CD4-positive, alpha-beta T cell treated with Interleukin-6 for 4 hours (primary cell): Measurements from ENCODE around the gene KLRG1.

ENCODE experiments used
- DNase-seq: peaks from one replicate; pipeline ENCODE4 v3.0.0-alpha.2; 2020; ENCODE audit warnings: mixed read lengths

The KLRG1 gene

DNA sequence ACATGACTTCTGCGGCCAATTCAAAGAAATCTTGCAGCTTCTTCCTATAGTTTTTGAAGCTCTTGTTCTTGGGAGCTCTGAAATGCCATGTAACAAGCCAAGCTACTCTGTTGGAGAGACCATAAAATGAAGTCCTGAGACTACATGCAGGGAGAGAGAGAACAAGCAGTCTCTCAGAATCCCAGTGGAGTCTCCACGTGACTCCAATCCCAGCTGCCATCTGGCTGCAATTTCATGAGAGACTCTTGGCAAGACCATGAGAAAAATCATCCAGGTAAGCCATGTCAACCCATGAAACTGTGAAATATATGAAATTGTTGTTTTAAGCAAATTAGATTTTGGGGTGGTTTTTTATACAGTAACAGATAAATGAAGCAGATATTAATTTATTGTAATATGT lies 54.4 kb downstream of the KLRG1 start:
- DNase-seq = no peak

DNA sequence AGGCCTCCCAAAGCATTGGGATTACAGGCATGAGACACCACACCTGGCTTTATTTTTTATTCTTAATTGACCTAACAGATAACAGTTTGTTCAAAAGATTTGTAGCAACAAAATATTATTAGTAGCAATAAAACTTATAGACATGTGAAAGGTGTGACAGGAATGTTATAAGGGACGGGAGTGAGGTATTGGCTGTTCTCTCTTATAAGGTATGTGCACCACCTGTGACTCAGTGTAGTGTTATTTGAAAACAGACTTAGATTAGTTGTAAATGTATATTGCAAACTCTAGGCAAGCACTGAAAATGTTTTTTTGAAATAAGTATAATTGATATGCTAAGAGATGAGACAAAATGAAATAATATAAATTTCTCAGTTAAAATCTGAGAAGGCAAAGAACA lies 57.8 kb downstream of the KLRG1 start:
- no peak for DNase-seq

DNA sequence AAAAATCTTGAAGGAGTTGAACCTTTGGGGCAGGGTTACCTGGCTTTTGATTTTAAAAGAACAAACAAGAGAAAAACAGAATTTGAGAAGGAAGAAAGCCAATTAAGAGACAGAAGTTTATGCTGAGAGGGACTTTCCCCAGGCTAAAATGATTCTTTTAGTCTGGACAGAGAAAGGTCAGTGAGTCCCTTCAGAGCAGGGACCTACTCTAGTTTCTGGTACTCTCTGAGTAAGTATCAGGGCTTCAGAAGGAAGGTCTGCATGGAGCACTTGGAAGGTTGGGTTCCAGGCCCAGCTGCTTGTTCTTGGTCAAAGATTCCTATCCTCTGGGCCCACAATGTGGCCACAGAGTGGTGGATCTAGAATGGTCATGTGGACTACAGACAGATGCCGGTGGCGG lies 59.6 kb downstream of the KLRG1 start:
- DNase-seq = no peak

DNA sequence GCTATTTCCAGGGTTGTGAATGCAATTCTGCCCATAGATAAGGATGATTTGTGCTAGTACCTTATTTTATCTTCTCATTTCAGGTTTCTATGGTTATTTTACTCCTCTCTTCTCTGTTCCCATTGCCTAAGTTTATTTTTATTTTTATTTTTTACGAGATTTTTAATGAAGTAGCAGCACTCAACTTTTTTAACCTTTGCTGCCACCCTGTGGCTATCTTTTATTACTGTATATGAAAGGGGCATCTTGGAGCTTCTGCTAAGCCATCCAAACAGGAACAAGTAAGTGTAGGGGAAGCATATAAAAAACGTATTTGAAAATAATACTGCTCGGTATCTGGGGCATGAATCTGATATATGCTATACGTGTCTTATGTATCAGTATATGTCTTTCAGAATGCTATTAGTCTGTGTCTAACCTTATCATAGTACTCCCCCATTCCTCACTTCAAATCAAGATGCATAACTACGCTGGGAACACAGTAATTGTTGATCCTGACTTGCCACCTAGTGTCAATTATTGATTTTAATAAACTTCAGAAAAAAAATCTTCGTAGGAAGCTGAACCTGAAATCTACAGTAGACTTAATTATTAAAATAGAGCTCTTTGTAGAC lies 60.3 kb downstream of the KLRG1 start:
- DNase-seq = peak; percentile 55

DNA sequence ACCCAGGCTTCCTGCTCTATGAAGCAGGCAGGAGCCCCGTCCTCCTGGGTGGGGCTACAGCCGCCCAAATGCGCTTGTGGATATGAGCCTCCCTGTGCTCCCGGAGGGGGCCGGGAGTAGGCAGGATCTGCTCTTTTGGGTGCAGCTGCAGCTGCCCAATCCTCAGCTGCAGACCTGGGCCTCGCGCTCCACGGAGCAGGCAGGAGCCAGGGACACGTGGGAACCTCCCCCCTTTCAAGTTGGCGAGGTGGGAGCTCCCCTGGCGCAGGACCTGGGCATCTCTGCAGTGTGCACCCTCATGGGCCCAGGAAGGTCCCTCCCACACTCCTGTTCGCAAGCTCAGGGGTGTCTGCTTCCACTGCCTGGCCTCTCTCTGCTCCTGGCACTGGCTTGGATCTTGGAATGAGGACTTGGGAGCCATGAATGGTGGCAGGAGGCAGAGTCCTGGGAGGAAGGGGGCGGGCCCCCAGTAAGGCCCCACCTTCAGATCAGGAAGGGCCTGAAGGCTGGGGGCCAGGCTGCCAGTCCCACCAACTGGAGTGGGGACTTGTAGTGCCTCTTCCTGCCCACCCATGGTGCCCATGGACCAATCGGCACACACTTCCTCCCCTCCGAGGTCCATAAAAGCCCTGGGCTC lies 61.3 kb downstream of the KLRG1 start:
- no peak for DNase-seq

DNA sequence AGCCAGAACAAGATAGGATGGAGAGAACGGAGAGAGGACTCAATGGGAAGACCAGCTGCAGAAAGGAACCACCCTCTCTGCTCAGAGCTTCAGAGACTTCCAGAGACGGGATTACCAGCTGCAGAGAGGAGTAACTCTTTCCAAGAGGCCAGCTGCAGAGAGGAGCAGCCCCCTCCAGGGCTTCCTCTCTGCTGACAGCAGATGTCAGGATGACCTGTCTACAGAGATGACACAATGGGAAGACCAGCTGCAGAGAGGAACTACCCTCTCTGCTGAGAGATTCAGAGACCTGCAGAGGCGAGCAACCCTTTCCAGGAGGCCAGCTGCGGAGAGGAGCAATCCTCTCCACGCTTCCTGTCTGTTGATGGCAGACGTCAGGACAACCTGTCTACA lies 61.8 kb downstream of the KLRG1 start:
- no peak for DNase-seq

DNA sequence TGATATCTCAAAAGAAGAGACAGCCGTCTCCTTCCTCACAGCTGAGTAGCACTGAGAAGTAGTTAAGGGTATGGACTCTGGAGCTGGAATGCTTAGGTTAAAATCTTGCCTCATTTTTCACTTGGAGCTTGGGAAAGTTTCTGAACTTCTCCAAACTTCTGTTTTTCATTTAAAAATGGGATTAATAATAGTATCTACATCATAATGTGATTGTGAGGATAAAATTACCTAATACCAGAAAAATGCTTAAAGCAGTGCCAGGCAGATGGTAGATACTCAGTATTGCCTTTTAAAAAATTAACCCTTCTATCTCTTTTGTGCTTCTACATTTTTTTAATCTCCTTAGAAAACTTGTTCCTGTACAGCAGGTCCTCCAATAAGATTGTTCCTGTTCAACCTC lies 63.3 kb downstream of the KLRG1 start:
- no peak for DNase-seq
